IMR-90 (cell line): Measurements from ENCODE around the gene UGT1A3. TPM values are rescaled to one million over a fixed set of nuclear protein-coding genes. Genes with fewer than 3 reads are reported as not detected.

Experiments used
- ATAC-seq: fragments of 200-7000 bp; cut with Tn5 transposase; 2 replicates; pipeline ENCODE4 v1.9.1; 2020; ENCODE audit warnings: low read depth, mild to moderate bottlenecking, moderate library complexity
- BruUV-seq: library from RNA; stranded (reverse); fragments of 400-500 nt; replicated peaks from 2 replicates; lab custom pipeline; 2021; lab: Mats Ljungman, UMichigan
- CTCF ChIA-PET: fragments of 300-600 bp; formaldehyde crosslinking; extraction: SDS; loops from one replicate; lab custom pipeline; 2021; ENCODE audit warnings: antibody characterized with exemption; lab: Yijun Ruan, JAX
- POLR2A ChIA-PET: fragments of 300-600 bp; sonication (Branson Sonifier 250); formaldehyde crosslinking; loops from one replicate; lab custom pipeline; 2022; ENCODE audit warnings: antibody characterized with exemption; ENCODE audit not compliant: unreplicated experiment; lab: Charles Lee
- DNase-seq: peaks from one replicate; pipeline ENCODE4 v3.0.0; 2013
- H2AFZ ChIP-seq: replicated peaks from 2 replicates; pipeline ENCODE3; 2013; ENCODE audit warnings: low read length, mild to moderate bottlenecking; ENCODE audit not compliant: poor library complexity
- H2AK5ac ChIP-seq: 2 replicates; pipeline ENCODE4 v1.6.1; 2013; ENCODE audit warnings: low read depth, low read length, inconsistent platforms
- H2AK9ac ChIP-seq: replicated peaks from 2 replicates; pipeline ENCODE3; 2013; ENCODE audit warnings: mild to moderate bottlenecking, low read depth, low read length, moderate library complexity; ENCODE audit not compliant: poor library complexity
- H2BK120ac ChIP-seq: 2 replicates; pipeline ENCODE4 v1.6.1; 2013; ENCODE audit warnings: low read depth, low read length, inconsistent platforms
- H2BK15ac ChIP-seq: 3 replicates; pipeline ENCODE4 v1.6.1; 2013; ENCODE audit warnings: low read depth, low read length, inconsistent platforms
- H2BK20ac ChIP-seq: 2 replicates; pipeline ENCODE4 v1.6.1; 2013; ENCODE audit warnings: low read depth, mild to moderate bottlenecking, inconsistent platforms, low read length, moderate library complexity
- H2BK5ac ChIP-seq: 2 replicates; pipeline ENCODE4 v1.6.1; 2013; ENCODE audit warnings: mild to moderate bottlenecking, low read depth, low read length, inconsistent platforms; ENCODE audit not compliant: poor library complexity, severe bottlenecking
- H3K14ac ChIP-seq: replicated peaks from 2 replicates; pipeline ENCODE4 v1.6.1; 2013; ENCODE audit warnings: low read depth, low read length, inconsistent platforms
- H3K18ac ChIP-seq: 2 replicates; pipeline ENCODE4 v1.6.1; 2013; ENCODE audit warnings: low read depth, low read length, control low read depth
- H3K23ac ChIP-seq: 2 replicates; pipeline ENCODE4 v1.6.1; 2013; ENCODE audit warnings: low read depth, low read length, inconsistent platforms
- H3K27ac ChIP-seq: 2 replicates; pipeline ENCODE4 v1.5.1; 2013; ENCODE audit warnings: mild to moderate bottlenecking, control low read depth, low read length; ENCODE audit not compliant: insufficient read depth
- H3K27me3 ChIP-seq: 2 replicates; pipeline ENCODE4 v1.6.1; 2013; ENCODE audit warnings: low read length; ENCODE audit not compliant: control insufficient read depth, insufficient read depth
- H3K36me3 ChIP-seq: 2 replicates; pipeline ENCODE4 v1.6.1; 2013; ENCODE audit warnings: low read length, mixed read lengths; ENCODE audit not compliant: control insufficient read depth, insufficient read depth
- H3K4ac ChIP-seq: 2 replicates; pipeline ENCODE4 v1.6.1; 2013; ENCODE audit warnings: low read depth, low read length, inconsistent platforms
- H3K4me1 ChIP-seq: 2 replicates; pipeline ENCODE4 v1.6.1; 2013; ENCODE audit warnings: low read length, mixed read lengths; ENCODE audit not compliant: control insufficient read depth, insufficient read depth
- H3K4me2 ChIP-seq: 2 replicates; pipeline ENCODE4 v1.6.1; 2013; ENCODE audit warnings: low read depth, mild to moderate bottlenecking, control low read depth, low read length, moderate library complexity
- H3K4me3 ChIP-seq: 2 replicates; pipeline ENCODE4 v1.5.1; 2013; ENCODE audit warnings: low read depth, mild to moderate bottlenecking, control low read depth, low read length, moderate library complexity; ENCODE audit not compliant: insufficient read depth
- H3K56ac ChIP-seq: 2 replicates; pipeline ENCODE4 v1.6.1; 2013; ENCODE audit warnings: low read length, inconsistent platforms; ENCODE audit not compliant: insufficient read depth; ENCODE audit errors: extremely low read depth
- H3K79me1 ChIP-seq, 2 experiments: 2 replicates each; pipeline ENCODE4 v1.6.1; 2013; ENCODE audit warnings: low read length in 2 of 2, inconsistent platforms in 1 of 2, low read depth in 1 of 2
- H3K9ac ChIP-seq: 2 replicates; pipeline ENCODE4 v1.6.1; 2013; ENCODE audit warnings: low read depth, low read length, control low read depth
- H3K9me1 ChIP-seq: 2 replicates; pipeline ENCODE4 v1.6.1; 2013; ENCODE audit warnings: low read length, inconsistent platforms; ENCODE audit not compliant: insufficient read depth
- H3K9me3 ChIP-seq: 2 replicates; pipeline ENCODE4 v1.6.1; 2013; ENCODE audit warnings: low read length; ENCODE audit not compliant: control insufficient read depth, insufficient read depth
- H4K20me1 ChIP-seq: 2 replicates; pipeline ENCODE4 v1.6.1; 2013; ENCODE audit warnings: low read length, inconsistent platforms; ENCODE audit not compliant: insufficient read depth
- H4K5ac ChIP-seq: 2 replicates; pipeline ENCODE4 v1.6.1; 2013; ENCODE audit warnings: mild to moderate bottlenecking, low read depth, low read length, control low read depth
- H4K8ac ChIP-seq, 2 experiments: 2 replicates each; pipeline ENCODE4 v1.6.1; 2013; ENCODE audit warnings: low read depth in 2 of 2, low read length in 2 of 2, control low read depth in 1 of 2, inconsistent platforms in 1 of 2
- H4K91ac ChIP-seq: 2 replicates; pipeline ENCODE4 v1.6.1; 2013; ENCODE audit warnings: low read depth, low read length, inconsistent platforms; ENCODE audit not compliant: insufficient read depth
- CEBPB ChIP-seq: IDR thresholded peaks from 2 replicates; pipeline ENCODE4 v1.6.1; 2012; ENCODE audit warnings: low read depth, low read length, improper control_type of control experiment
- FOS ChIP-seq: fragments of 150-350 bp; IDR thresholded peaks from 2 replicates; pipeline ENCODE4 v1.6.1; 2016; ENCODE audit warnings: low read depth, low read length
- MAFK ChIP-seq: IDR thresholded peaks from 2 replicates; pipeline ENCODE4 v1.6.1; 2012; ENCODE audit warnings: low read depth, low read length, improper control_type of control experiment
- MAZ ChIP-seq: IDR thresholded peaks from 2 replicates; pipeline ENCODE4 v1.6.1; 2012; ENCODE audit warnings: low read depth, mild to moderate bottlenecking, low read length, improper control_type of control experiment, moderate library complexity, borderline replicate concordance
- MXI1 ChIP-seq: IDR thresholded peaks from 2 replicates; pipeline ENCODE4 v1.6.1; 2012; ENCODE audit warnings: low read depth, mild to moderate bottlenecking, low read length, moderate library complexity, borderline replicate concordance
- POLR2A ChIP-seq: IDR thresholded peaks from 2 replicates; pipeline ENCODE4 v1.6.1; 2012; ENCODE audit warnings: mild to moderate bottlenecking, low read depth, low read length
- RAD21 ChIP-seq: IDR thresholded peaks from 2 replicates; pipeline ENCODE4 v1.6.1; 2012; ENCODE audit warnings: low read length, improper control_type of control experiment
- SMC3 ChIP-seq: fragments of 150-350 bp; IDR thresholded peaks from 2 replicates; pipeline ENCODE4 v1.6.1; 2016; ENCODE audit warnings: low read depth, mild to moderate bottlenecking, antibody characterized with exemption, low read length, moderate library complexity
- WGBS, 2 experiments: methylation state at CpG; one replicate each; pipeline versions ENCODE4 v1.1.5 to v1.1.7; 2013; ENCODE audit warnings: missing lambda C conversion rate in 2 of 2; ENCODE audit not compliant: insufficient read length in 1 of 2; ENCODE audit errors: extremely low coverage in 2 of 2; 5-methylcytosine and 5-hydroxymethylcytosine counted together
- dilution Hi-C: fragments of 300-500 bp; cut with HindIII; formaldehyde crosslinking; loops from one replicate; pipeline ENCODE4 v1.14.3; 2018; ENCODE audit warnings: low sequenced_read_pairs; ENCODE audit not compliant: unreplicated experiment
- in situ Hi-C: fragments of 300-500 bp; cut with MboI; formaldehyde crosslinking; loops from 3 replicates; pipeline ENCODE4 v1.14.3; 2019; ENCODE audit warnings: low sequenced_read_pairs, inconsistent platforms, mixed read lengths
- intact Hi-C: fragments of 100-400 bp; cut with micrococcal nuclease; formaldehyde crosslinking; loops from 2 replicates; pipeline ENCODE4 v1.10.0; 2022
- polyA plus RNA-seq, 3 experiments: library from polyadenylated mRNA; depleted of rRNA; stranded (reverse); fragments of >200 nt; gene quantifications; 2 replicates each; pipeline ENCODE4 v1.2.3, GENCODE V29; 2012; ENCODE audit warnings: low replicate concordance in 1 of 3
- total RNA-seq: library from RNA; depleted of rRNA; stranded (reverse); fragments of >200 nt; gene quantifications from 2 replicates; pipeline ENCODE4 v1.2.3, GENCODE V29; 2012
- TF ChIP-seq, protein P1 (sequence below): conservative IDR thresholded peaks from 2 replicates; pipeline ENCODE4 v1.5.1; 2012; ENCODE audit warnings: mild to moderate bottlenecking, low read depth, low read length, improper control_type of control experiment
- TF ChIP-seq, protein P2 (sequence below): fragments of 150-350 bp; IDR thresholded peaks from 2 replicates; pipeline ENCODE4 v1.6.1; 2017; ENCODE audit warnings: mild to moderate bottlenecking, antibody characterized with exemption, low read length, low read depth

UGT1A3 gene
- total and polyA plus RNA-seq, 2 of the 4 experiments (the other 2 are of a cell fraction) = not detected

DNA sequence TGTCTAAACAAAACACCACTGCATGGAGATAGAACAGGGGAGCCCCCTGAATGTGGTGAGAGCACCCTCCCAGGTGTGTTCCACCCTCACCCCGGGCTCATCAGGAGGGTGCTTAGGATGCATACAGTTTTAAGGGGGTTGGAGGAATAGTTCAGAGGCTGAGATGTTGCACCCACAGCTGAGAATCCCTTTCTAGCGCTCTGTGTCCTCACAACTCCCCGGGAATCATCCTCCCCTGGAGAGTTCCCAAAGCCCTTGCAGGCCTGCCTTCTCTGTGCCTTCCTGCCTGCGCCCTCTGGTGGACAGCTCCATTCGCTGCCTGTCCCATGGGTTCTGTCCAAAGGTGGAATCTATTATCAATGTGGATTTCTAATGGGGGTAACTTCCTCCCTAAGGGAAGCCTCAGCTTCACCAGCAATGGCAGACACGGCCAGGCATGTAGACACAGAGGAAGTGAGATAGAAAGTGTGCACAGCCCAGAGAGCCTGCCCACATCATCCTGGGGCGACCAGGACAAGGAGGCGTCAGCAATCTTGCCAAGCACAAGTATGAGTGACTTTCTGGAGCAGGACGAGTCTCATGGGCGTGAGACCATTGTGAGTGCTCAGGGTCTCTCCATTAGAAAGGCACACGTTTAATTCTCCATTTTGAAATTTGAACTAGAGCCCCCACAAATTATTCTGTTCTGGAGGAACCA, 17.4 kb upstream of the UGT1A3 start:
- Histone ChIP-seq H3K36me3 (no peaks in the 10 kb centered on the region), H4K8ac (no peak overlapping the region), H3K14ac (no peak overlapping the region), H3K56ac (no peak overlapping the region), H3K23ac (no peak overlapping the region), H3K18ac (no peak overlapping the region), H3K9me1 (no peaks in the 10 kb centered on the region), H2AK5ac (no peak overlapping the region), H3K4me3 (no peak overlapping the region), H2BK15ac (no peak overlapping the region), H4K91ac (no peak overlapping the region; the same call in 1 of the 2 replicates), H4K5ac (no peak overlapping the region), H3K9ac (no peak overlapping the region), H3K4me1 (peaks cover 4% of the 10 kb centered on the region), H3K4me2 (no peak overlapping the region), H2AFZ (peak overlapping the region; percentile 72), H2BK120ac (no peak overlapping the region), H2BK20ac (no peak overlapping the region), H3K4ac (no peak overlapping the region), H3K79me1 (no peaks in the 10 kb centered on the region), H3K27ac (no peak overlapping the region), H3K27me3 (no peaks in the 10 kb centered on the region), H4K20me1 (no peaks in the 10 kb centered on the region), H2BK5ac (no peak overlapping the region), H3K9me3 (no peaks in the 10 kb centered on the region), H2AK9ac (no peak overlapping the region)
- DNase-seq = peak; percentile 73
- POLR2A ChIA-PET = no interaction called here
- peak; percentile 95 for ATAC-seq
- intact Hi-C loops (loop anchor here (1.0 to 5.0 kb wide), 4 partner anchors 154 to 1406 kb away; no protein-coding TSS in a partner anchor), dilution Hi-C loops (no loop called here), in situ Hi-C loops (loop anchor here (5.0 kb wide), 1 partner anchor 264 kb away; no protein-coding TSS in a partner anchor)
- 48% methylated on average over 4 of the region's 11 CpGs; no CpG with 5 or more reads in 1 of the 2 experiments for WGBS, 2 experiments
- BruUV-seq = no TSS peak
- CTCF ChIA-PET = interaction anchor here (0.5 to 1.0 kb wide), 6 partner anchors 62 to 355 kb away, joined by 3 read pairs; no protein-coding TSS in a partner anchor
- no peak for TF ChIP-seq MXI1
- TF ChIP-seq MAFK = no peak
- TF ChIP-seq CEBPB = no peak
- no peak for TF ChIP-seq POLR2A
- TF ChIP-seq, protein P1, sequence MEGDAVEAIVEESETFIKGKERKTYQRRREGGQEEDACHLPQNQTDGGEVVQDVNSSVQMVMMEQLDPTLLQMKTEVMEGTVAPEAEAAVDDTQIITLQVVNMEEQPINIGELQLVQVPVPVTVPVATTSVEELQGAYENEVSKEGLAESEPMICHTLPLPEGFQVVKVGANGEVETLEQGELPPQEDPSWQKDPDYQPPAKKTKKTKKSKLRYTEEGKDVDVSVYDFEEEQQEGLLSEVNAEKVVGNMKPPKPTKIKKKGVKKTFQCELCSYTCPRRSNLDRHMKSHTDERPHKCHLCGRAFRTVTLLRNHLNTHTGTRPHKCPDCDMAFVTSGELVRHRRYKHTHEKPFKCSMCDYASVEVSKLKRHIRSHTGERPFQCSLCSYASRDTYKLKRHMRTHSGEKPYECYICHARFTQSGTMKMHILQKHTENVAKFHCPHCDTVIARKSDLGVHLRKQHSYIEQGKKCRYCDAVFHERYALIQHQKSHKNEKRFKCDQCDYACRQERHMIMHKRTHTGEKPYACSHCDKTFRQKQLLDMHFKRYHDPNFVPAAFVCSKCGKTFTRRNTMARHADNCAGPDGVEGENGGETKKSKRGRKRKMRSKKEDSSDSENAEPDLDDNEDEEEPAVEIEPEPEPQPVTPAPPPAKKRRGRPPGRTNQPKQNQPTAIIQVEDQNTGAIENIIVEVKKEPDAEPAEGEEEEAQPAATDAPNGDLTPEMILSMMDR = peak; percentile 86
- TF ChIP-seq, protein P2, sequence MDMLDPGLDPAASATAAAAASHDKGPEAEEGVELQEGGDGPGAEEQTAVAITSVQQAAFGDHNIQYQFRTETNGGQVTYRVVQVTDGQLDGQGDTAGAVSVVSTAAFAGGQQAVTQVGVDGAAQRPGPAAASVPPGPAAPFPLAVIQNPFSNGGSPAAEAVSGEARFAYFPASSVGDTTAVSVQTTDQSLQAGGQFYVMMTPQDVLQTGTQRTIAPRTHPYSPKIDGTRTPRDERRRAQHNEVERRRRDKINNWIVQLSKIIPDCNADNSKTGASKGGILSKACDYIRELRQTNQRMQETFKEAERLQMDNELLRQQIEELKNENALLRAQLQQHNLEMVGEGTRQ = no peak
- TF ChIP-seq MAZ = peak; percentile 44; the same call in 1 of the 2 replicates
- TF ChIP-seq SMC3 = peak; percentile 78
- no peak for TF ChIP-seq FOS
- TF ChIP-seq RAD21 = peak; percentile 86
